Neuronal stem cell (in vitro differentiated cells): ENCODE data around the gene VAC14.

Experiments used
- DNase-seq: peaks from one replicate; pipeline ENCODE4 v3.0.0-alpha.2; 2013; ENCODE audit warnings: low spot score
- H2AFZ ChIP-seq: one replicate; pipeline ENCODE4 v1.6.1; 2013; ENCODE audit warnings: mild to moderate bottlenecking, low read length, inconsistent platforms
- H2AK5ac ChIP-seq: 2 replicates; pipeline ENCODE4 v1.6.1; 2013; ENCODE audit warnings: low read depth, mild to moderate bottlenecking, inconsistent platforms, low read length, moderate library complexity, mixed read lengths
- H2BK120ac ChIP-seq: 2 replicates; pipeline ENCODE4 v1.6.1; 2013; ENCODE audit warnings: low read depth, mild to moderate bottlenecking, inconsistent platforms, low read length, moderate library complexity, mixed read lengths
- H2BK12ac ChIP-seq: one replicate; pipeline ENCODE4 v1.6.1; 2013; ENCODE audit warnings: low read length, inconsistent platforms
- H2BK15ac ChIP-seq: 2 replicates; pipeline ENCODE4 v1.6.1; 2013; ENCODE audit warnings: mild to moderate bottlenecking, low read length, inconsistent platforms, mixed read lengths
- H2BK5ac ChIP-seq: one replicate; pipeline ENCODE4 v1.6.1; 2013; ENCODE audit warnings: inconsistent platforms, mild to moderate bottlenecking, low read length, moderate library complexity
- H3K14ac ChIP-seq: one replicate; pipeline ENCODE4 v1.6.1; 2013; ENCODE audit warnings: low read length, inconsistent platforms
- H3K18ac ChIP-seq: 2 replicates; pipeline ENCODE4 v1.6.1; 2013; ENCODE audit warnings: low read length, inconsistent platforms
- H3K23ac ChIP-seq: 2 replicates; pipeline ENCODE4 v1.6.1; 2013; ENCODE audit warnings: low read depth, mild to moderate bottlenecking, mixed read lengths, low read length, inconsistent platforms; ENCODE audit not compliant: poor library complexity
- H3K27ac ChIP-seq: replicated peaks from 3 replicates; pipeline ENCODE4 v1.5.1; 2013; ENCODE audit warnings: low read length, inconsistent platforms
- H3K27me3 ChIP-seq, 3 experiments: 2 replicates each; pipeline ENCODE4 v1.6.1; 2013; ENCODE audit warnings: low read length in 3 of 3, mild to moderate bottlenecking in 2 of 3, inconsistent platforms in 1 of 3, low read depth in 1 of 3, mixed read lengths in 1 of 3, moderate library complexity in 1 of 3; ENCODE audit not compliant: control insufficient read depth in 3 of 3, insufficient read depth in 3 of 3
- H3K36me3 ChIP-seq, 2 donors: replicated peaks in 1 of 2; 2 replicates each; pipeline ENCODE4 v1.6.1; 2013; ENCODE audit warnings: low read length in 2 of 2; ENCODE audit not compliant: control insufficient read depth in 2 of 2, insufficient read depth in 2 of 2
- H3K4ac ChIP-seq: 2 replicates; pipeline ENCODE4 v1.6.1; 2013; ENCODE audit warnings: inconsistent platforms, mild to moderate bottlenecking, low read length, moderate library complexity
- H3K4me1 ChIP-seq, 2 donors: 1 replicate in 1 of 2; 2 replicates in 1 of 2; pipeline ENCODE4 v1.6.1; 2013; ENCODE audit warnings: low read length in 2 of 2, low read depth in 1 of 2; ENCODE audit not compliant: control insufficient read depth in 2 of 2, insufficient read depth in 1 of 2
- H3K4me2 ChIP-seq: one replicate; pipeline ENCODE4 v1.6.1; 2013; ENCODE audit warnings: mild to moderate bottlenecking, low read length, inconsistent platforms; ENCODE audit not compliant: insufficient read depth, poor library complexity, severe bottlenecking
- H3K4me3 ChIP-seq, 2 donors: 2 replicates each; pipeline ENCODE4 v1.5.1; 2013; ENCODE audit warnings: low read length in 2 of 2, mild to moderate bottlenecking in 2 of 2, inconsistent platforms in 1 of 2, moderate library complexity in 1 of 2
- H3K79me1 ChIP-seq: one replicate; pipeline ENCODE4 v1.6.1; 2013; ENCODE audit warnings: low read depth, mild to moderate bottlenecking, inconsistent platforms, low read length, moderate library complexity
- H3K9ac ChIP-seq: one replicate; pipeline ENCODE4 v1.6.1; 2013; ENCODE audit warnings: mild to moderate bottlenecking, low read depth, low read length, inconsistent platforms; ENCODE audit not compliant: poor library complexity
- H3K9me3 ChIP-seq, 2 donors: replicated peaks in 1 of 2; 2 replicates each; pipeline versions ENCODE3 to v1.6.1; 2013; ENCODE audit warnings: low read length in 2 of 2, mild to moderate bottlenecking in 2 of 2, inconsistent platforms in 1 of 2, low read depth in 1 of 2, mixed read lengths in 1 of 2, moderate library complexity in 1 of 2; ENCODE audit not compliant: control insufficient read depth in 2 of 2, insufficient read depth in 1 of 2
- H4K8ac ChIP-seq: one replicate; pipeline ENCODE4 v1.6.1; 2013; ENCODE audit warnings: low read depth, mild to moderate bottlenecking, inconsistent platforms, low read length, moderate library complexity
- H4K91ac ChIP-seq: one replicate; pipeline ENCODE4 v1.6.1; 2013; ENCODE audit warnings: low read length, low read depth, mild to moderate bottlenecking, inconsistent platforms; ENCODE audit not compliant: poor library complexity
- WGBS, 2 donors: extraction: QIAGEN DNeasy Blood & Tissue Kit; methylation state at CpG; one replicate each; pipeline ENCODE4 v1.1.7; 2013; ENCODE audit warnings: missing lambda C conversion rate in 2 of 2, mixed read lengths in 1 of 2; ENCODE audit not compliant: insufficient read length in 2 of 2, insufficient replicate concordance in 1 of 2; ENCODE audit errors: extremely low coverage in 2 of 2; 5-methylcytosine and 5-hydroxymethylcytosine counted together

VAC14 gene

GRCh38 chr16:70725024-70725911 lies 75.7 kb downstream of the VAC14 start:
- no peak overlapping the region for H3K4ac ChIP-seq
- no peak for DNase-seq
- H3K18ac ChIP-seq: peak overlapping the region; percentile 84
- no peak overlapping the region for H3K27ac ChIP-seq
- H3K36me3 ChIP-seq: peaks cover 9 to 35% of the 10 kb centered on the region in 2 donors
- H3K23ac ChIP-seq: no peak overlapping the region
- peak overlapping the region; percentile 45 for H2BK15ac ChIP-seq
- no peaks in the 10 kb centered on the region for H3K79me1 ChIP-seq
- H4K8ac ChIP-seq: no peak overlapping the region
- no peak overlapping the region for H3K4me2 ChIP-seq
- peak overlapping the region; percentile 25 for H3K14ac ChIP-seq
- H3K9me3 ChIP-seq: peaks cover 0 to 1% of the 10 kb centered on the region in 2 donors
- H2AK5ac ChIP-seq: peak overlapping the region; percentile 37
- H2BK120ac ChIP-seq: peak overlapping the region; percentile 6
- H3K4me3 ChIP-seq: no peak overlapping the region
- H4K91ac ChIP-seq: no peak overlapping the region
- H2BK12ac ChIP-seq: no peak overlapping the region
- H3K9ac ChIP-seq: peak overlapping the region; percentile 38
- H3K27me3 ChIP-seq: no peaks in the 10 kb centered on the region
- H3K4me1 ChIP-seq: peaks cover 14 to 16% of the 10 kb centered on the region in 2 donors
- H2AFZ ChIP-seq: no peak overlapping the region
- H2BK5ac ChIP-seq: peak overlapping the region; percentile 54
- no CpG with 5 or more reads among the region's 22 CpGs for WGBS, 2 donors

GRCh38 chr16:70724146-70725023 lies 76.6 kb downstream of the VAC14 start:
- no peak overlapping the region for H3K4me2 ChIP-seq
- no peak overlapping the region for H2AFZ ChIP-seq
- no peak overlapping the region for H4K91ac ChIP-seq
- H3K79me1 ChIP-seq: no peaks in the 10 kb centered on the region
- no peak overlapping the region for H3K4ac ChIP-seq
- peaks cover 8 to 10% of the 10 kb centered on the region in 2 donors for H3K4me1 ChIP-seq
- no peak overlapping the region for H2BK12ac ChIP-seq
- H3K36me3 ChIP-seq: peaks cover 13 to 44% of the 10 kb centered on the region in 2 donors
- H3K4me3 ChIP-seq: no peak overlapping the region
- H3K27me3 ChIP-seq: no peaks in the 10 kb centered on the region
- no peak overlapping the region for H3K14ac ChIP-seq
- H3K18ac ChIP-seq: peak overlapping the region; percentile 46
- H2AK5ac ChIP-seq: peak overlapping the region; percentile 37
- H3K9me3 ChIP-seq: peaks cover 5 to 6% of the 10 kb centered on the region in 2 donors
- WGBS, 2 donors: no CpG with 5 or more reads among the region's 15 CpGs
- no peak overlapping the region for H3K23ac ChIP-seq
- no peak for DNase-seq
- no peak overlapping the region for H3K27ac ChIP-seq
- peak overlapping the region; percentile 54 for H2BK5ac ChIP-seq
- H4K8ac ChIP-seq: no peak overlapping the region
- H2BK15ac ChIP-seq: peak overlapping the region; percentile 45
- no peak overlapping the region for H3K9ac ChIP-seq
- H2BK120ac ChIP-seq: peak overlapping the region; percentile 6

- H3K36me3 ChIP-seq: peaks cover 13 to 44% of the 10 kb centered on the region in 2 donors
- no peak overlapping the region for H3K14ac ChIP-seq
- H4K8ac ChIP-seq: no peak overlapping the region
- H3K4me1 ChIP-seq: peaks cover 8 to 9% of the 10 kb centered on the region in 2 donors
- H3K9me3 ChIP-seq: peaks cover 8 to 11% of the 10 kb centered on the region in 2 donors
- DNase-seq: no peak
- no peak overlapping the region for H2BK120ac ChIP-seq
- H3K4me3 ChIP-seq: no peak overlapping the region
- H3K4ac ChIP-seq: no peak overlapping the region
- no peak overlapping the region for H2AFZ ChIP-seq
- H3K18ac ChIP-seq: no peak overlapping the region
- WGBS, 2 donors: no CpG with 5 or more reads among the region's 6 CpGs
- H3K4me2 ChIP-seq: no peak overlapping the region
- no peak overlapping the region for H3K9ac ChIP-seq
- H3K27me3 ChIP-seq: no peaks in the 10 kb centered on the region
- H3K79me1 ChIP-seq: no peaks in the 10 kb centered on the region
- no peak overlapping the region for H2BK15ac ChIP-seq
- no peak overlapping the region for H3K27ac ChIP-seq
- no peak overlapping the region for H3K23ac ChIP-seq
- no peak overlapping the region for H2BK12ac ChIP-seq
- no peak overlapping the region for H2AK5ac ChIP-seq
- no peak overlapping the region for H2BK5ac ChIP-seq
- no peak overlapping the region for H4K91ac ChIP-seq
These were observed 77.2 kb downstream of the VAC14 start for GRCh38 chr16:70723740-70724145.
